Measurements from ENCODE around the gene SPSB4.

DNA sequence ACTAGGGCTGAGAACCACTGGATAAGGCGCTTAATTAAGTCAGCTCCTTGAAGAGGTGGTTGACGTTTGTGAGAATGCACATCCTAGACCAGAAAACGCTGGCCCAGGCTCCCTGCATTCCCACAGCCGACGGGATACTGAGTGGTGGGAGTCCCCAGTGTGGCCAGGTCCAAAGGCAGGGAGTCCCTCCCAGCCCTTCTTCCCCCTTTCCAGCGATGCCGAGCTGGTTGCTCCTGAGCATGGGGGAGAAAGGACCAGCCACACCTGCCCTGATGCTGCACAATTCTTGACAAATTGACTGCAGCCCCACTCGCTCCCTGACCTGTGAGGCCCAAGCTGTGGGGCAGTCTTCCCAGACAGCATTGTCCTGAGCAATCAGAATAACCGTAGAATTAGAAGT is 101.0 kb downstream of the SPSB4 start:
- TF ChIP-seq, protein P1, sequence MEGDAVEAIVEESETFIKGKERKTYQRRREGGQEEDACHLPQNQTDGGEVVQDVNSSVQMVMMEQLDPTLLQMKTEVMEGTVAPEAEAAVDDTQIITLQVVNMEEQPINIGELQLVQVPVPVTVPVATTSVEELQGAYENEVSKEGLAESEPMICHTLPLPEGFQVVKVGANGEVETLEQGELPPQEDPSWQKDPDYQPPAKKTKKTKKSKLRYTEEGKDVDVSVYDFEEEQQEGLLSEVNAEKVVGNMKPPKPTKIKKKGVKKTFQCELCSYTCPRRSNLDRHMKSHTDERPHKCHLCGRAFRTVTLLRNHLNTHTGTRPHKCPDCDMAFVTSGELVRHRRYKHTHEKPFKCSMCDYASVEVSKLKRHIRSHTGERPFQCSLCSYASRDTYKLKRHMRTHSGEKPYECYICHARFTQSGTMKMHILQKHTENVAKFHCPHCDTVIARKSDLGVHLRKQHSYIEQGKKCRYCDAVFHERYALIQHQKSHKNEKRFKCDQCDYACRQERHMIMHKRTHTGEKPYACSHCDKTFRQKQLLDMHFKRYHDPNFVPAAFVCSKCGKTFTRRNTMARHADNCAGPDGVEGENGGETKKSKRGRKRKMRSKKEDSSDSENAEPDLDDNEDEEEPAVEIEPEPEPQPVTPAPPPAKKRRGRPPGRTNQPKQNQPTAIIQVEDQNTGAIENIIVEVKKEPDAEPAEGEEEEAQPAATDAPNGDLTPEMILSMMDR (IDR thresholded peaks at IDR 0.05), result no peak
- TF ChIP-seq POLR2A (IDR thresholded peaks at IDR 0.05), result no peak
- no peak for TF ChIP-seq POLR2AphosphoS5 (IDR thresholded peaks at IDR 0.05)
